Measurements from ENCODE around the gene MMP1.

DNA sequence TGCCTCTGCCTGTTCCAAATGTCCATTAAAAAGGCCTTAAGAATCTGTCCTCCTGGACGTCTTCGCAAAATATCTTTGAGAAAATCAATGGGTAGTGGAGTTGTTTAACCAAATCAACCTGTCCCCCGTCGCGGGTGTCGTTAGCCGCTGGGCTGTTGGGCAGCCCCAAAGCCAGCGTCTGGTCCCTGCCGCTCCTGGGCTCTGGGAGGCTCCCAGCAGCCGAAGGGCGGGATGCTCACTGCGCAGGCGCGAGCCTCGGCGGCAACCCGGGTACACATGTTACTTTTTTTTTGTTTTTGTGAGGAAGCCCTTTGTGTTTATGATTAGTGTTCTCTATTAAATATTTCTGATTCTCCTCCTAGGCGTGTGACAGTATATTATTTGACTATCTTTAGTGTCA, 30.2 kb downstream of the MMP1 start:
- TF ChIP-seq, protein P1, sequence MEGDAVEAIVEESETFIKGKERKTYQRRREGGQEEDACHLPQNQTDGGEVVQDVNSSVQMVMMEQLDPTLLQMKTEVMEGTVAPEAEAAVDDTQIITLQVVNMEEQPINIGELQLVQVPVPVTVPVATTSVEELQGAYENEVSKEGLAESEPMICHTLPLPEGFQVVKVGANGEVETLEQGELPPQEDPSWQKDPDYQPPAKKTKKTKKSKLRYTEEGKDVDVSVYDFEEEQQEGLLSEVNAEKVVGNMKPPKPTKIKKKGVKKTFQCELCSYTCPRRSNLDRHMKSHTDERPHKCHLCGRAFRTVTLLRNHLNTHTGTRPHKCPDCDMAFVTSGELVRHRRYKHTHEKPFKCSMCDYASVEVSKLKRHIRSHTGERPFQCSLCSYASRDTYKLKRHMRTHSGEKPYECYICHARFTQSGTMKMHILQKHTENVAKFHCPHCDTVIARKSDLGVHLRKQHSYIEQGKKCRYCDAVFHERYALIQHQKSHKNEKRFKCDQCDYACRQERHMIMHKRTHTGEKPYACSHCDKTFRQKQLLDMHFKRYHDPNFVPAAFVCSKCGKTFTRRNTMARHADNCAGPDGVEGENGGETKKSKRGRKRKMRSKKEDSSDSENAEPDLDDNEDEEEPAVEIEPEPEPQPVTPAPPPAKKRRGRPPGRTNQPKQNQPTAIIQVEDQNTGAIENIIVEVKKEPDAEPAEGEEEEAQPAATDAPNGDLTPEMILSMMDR (conservative IDR thresholded peaks at IDR 0.05), result no peak
- no peak for TF ChIP-seq ZFX (IDR thresholded peaks at IDR 0.05)

Data from C4-2B (cell line).